Naive thymus-derived CD4-positive, alpha-beta T cell (primary cell): ENCODE measurements around the gene MEOX2. TPM values are rescaled to one million over a fixed set of nuclear protein-coding genes. Genes with fewer than 3 reads are reported as not detected.

Source experiments
- ATAC-seq: fragments of 150-1000 bp; cut with Tn5 transposase; 2 replicates; pipeline ENCODE4 v1.10.0; 2021; ENCODE audit warnings: mild to moderate bottlenecking, moderate library complexity
- CTCF ChIA-PET: fragments of 350-600 bp; sonication (Branson Sonifier 250); formaldehyde crosslinking; loops from one replicate; lab custom pipeline; 2021; ENCODE audit warnings: antibody characterized with exemption; lab: Charles Lee
- POLR2A ChIA-PET: fragments of 350-600 bp; sonication (Branson Sonifier 250); formaldehyde crosslinking; loops from one replicate; lab custom pipeline; 2021; ENCODE audit warnings: antibody characterized with exemption, inconsistent platforms; lab: Charles Lee
- DNase-seq, 9 donors: peaks; one replicate each; pipeline versions ENCODE4 v3.0.0 to v3.0.0-alpha.2; 2020 to 2022; ENCODE audit warnings: mixed read lengths in 1 of 9
- H3K27ac ChIP-seq: one replicate; pipeline ENCODE4 v1.7.0; 2013; ENCODE audit warnings: mild to moderate bottlenecking, low read depth, low read length, moderate library complexity
- H3K27me3 ChIP-seq, 2 donors: one replicate each; pipeline ENCODE4 v1.7.0; 2013; ENCODE audit warnings: low read length in 2 of 2, mild to moderate bottlenecking in 2 of 2, moderate library complexity in 2 of 2; ENCODE audit not compliant: control insufficient read depth in 2 of 2, insufficient read depth in 2 of 2
- H3K36me3 ChIP-seq, 3 experiments: 1 replicate in 2 of 3; 2 replicates in 1 of 3; pipeline ENCODE4 v1.7.0; 2013; ENCODE audit warnings: low read length in 3 of 3, mild to moderate bottlenecking in 3 of 3, moderate library complexity in 1 of 3; ENCODE audit not compliant: insufficient read depth in 3 of 3, control insufficient read depth in 2 of 3
- H3K4me1 ChIP-seq, 2 donors: one replicate each; pipeline ENCODE4 v1.7.0; 2013; ENCODE audit warnings: low read length in 2 of 2, mild to moderate bottlenecking in 2 of 2, moderate library complexity in 1 of 2; ENCODE audit not compliant: control insufficient read depth in 2 of 2, insufficient read depth in 2 of 2
- H3K4me3 ChIP-seq: 2 replicates; pipeline ENCODE4 v1.7.0; 2013; ENCODE audit warnings: mild to moderate bottlenecking, low read length
- H3K9me3 ChIP-seq, 3 experiments: 1 replicate in 2 of 3; 2 replicates in 1 of 3; pipeline ENCODE4 v1.7.0; 2013; ENCODE audit warnings: low read length in 3 of 3; ENCODE audit not compliant: control insufficient read depth in 2 of 3
- H3K27ac Mint-ChIP-seq, 9 donors: one replicate each; pipeline ENCODE4 v1.8.0; 2020 to 2022; ENCODE audit warnings: mixed read lengths in 9 of 9, mild to moderate bottlenecking in 8 of 9, moderate library complexity in 5 of 9, inconsistent platforms in 2 of 9
- H3K27me3 Mint-ChIP-seq, 5 donors: one replicate each; pipeline ENCODE4 v1.8.0; 2021 to 2022; ENCODE audit warnings: mixed read lengths in 5 of 5, mild to moderate bottlenecking in 1 of 5
- H3K36me3 Mint-ChIP-seq, 5 donors: one replicate each; pipeline ENCODE4 v1.8.0; 2020 to 2022; ENCODE audit warnings: mixed read lengths in 5 of 5, mild to moderate bottlenecking in 3 of 5, inconsistent platforms in 1 of 5
- H3K4me1 Mint-ChIP-seq, 7 donors: one replicate each; pipeline ENCODE4 v1.8.0; 2020 to 2022; ENCODE audit warnings: mixed read lengths in 7 of 7, mild to moderate bottlenecking in 3 of 7, inconsistent platforms in 1 of 7
- H3K4me3 Mint-ChIP-seq, 10 donors: one replicate each; pipeline ENCODE4 v1.8.0; 2020 to 2022; ENCODE audit warnings: mild to moderate bottlenecking in 10 of 10, mixed read lengths in 10 of 10, moderate library complexity in 6 of 10, inconsistent platforms in 2 of 10
- H3K9me3 Mint-ChIP-seq, 11 donors: one replicate each; pipeline ENCODE4 v1.8.0; 2020 to 2022; ENCODE audit warnings: mixed read lengths in 11 of 11, mild to moderate bottlenecking in 4 of 11, inconsistent platforms in 1 of 11, moderate library complexity in 1 of 11
- intact Hi-C, 2 donors: fragments of 100-400 bp; cut with micrococcal nuclease; formaldehyde crosslinking; loops; one replicate each; pipeline ENCODE4 v1.15.1; 2023
- polyA plus RNA-seq, 2 donors: library from polyadenylated mRNA; unstranded; fragments of 300-500 nt; fragmentation: Illumina TruSeq; gene quantifications; one replicate each; pipeline ENCODE4 v1.2.3, GENCODE V29; 2021
- total RNA-seq, 6 experiments: library from RNA in 5 of 6; stranded (reverse) in 5 of 6; gene quantifications; 1 replicate in 5 of 6; 2 replicates in 1 of 6; pipeline ENCODE4 v1.2.3 and lab custom pipeline; 2021 to 2026

Gene MEOX2
- total and polyA plus RNA-seq, 7 experiments from 2014 or later: not detected

DNA sequence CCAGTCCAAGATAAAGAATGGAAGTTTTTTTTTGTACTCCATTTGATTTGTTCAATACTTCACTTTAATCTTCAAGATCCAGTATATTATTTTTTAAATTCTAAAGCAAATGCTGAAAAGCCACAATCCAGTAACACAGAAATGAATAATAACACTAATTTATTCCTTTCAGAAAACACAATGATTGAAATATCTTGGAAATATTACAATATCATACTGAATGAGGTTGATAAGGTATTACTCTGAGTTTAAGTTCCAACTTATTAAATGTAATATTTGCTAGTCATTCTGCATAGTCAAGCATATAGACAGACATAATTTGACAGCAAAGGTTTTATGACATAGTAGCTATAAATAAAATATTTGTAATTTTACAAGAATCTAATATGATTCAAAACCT, 4.4 kb downstream of the MEOX2 start:
- no peak overlapping the region for H3K27ac ChIP-seq
- no peaks in the 10 kb centered on the region for H3K36me3 ChIP-seq
- Mint-ChIP-seq H3K27ac (no peak overlapping the region), H3K27me3 (peaks cover 23 to 30% (median 28%) of the 10 kb centered on the region in 5 donors), H3K4me3 (no peak overlapping the region), H3K4me1 (no peaks in the 10 kb centered on the region), H3K9me3 (peaks cover 0 to 8% (median 0%) of the 10 kb centered on the region in 11 donors), H3K36me3 (peaks cover 0 to 7% (median 0%) of the 10 kb centered on the region in 5 donors)
- POLR2A ChIA-PET: no interaction called here
- no peak for DNase-seq
- H3K27me3 ChIP-seq: no peaks in the 10 kb centered on the region
- no peak overlapping the region for H3K4me3 ChIP-seq
- ATAC-seq: no peak
- CTCF ChIA-PET: no interaction called here
- intact Hi-C loops: no loop called here
- no peaks in the 10 kb centered on the region for H3K9me3 ChIP-seq
- no peaks in the 10 kb centered on the region for H3K4me1 ChIP-seq

DNA sequence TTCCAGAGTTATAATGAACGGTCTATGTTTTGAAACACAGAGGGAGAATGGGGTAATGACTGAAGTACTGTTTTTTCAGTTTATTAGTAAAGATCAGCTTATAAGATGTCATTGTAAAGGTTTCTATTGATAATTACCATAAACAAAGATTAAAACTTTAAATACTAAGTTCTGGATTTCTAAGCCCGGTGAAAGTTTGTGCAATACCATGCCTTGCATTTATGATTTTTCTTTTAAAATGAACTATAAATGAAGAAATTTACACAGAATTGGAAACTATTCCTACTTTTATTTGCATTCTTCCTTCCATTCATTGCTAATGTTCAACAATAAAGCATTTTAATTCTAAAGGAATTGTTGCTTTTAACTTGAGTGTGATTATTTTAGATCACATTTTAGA, 4.9 kb downstream of the MEOX2 start:
- H3K9me3 ChIP-seq: no peaks in the 10 kb centered on the region
- intact Hi-C loops: no loop called here
- Mint-ChIP-seq H3K27me3 (peaks cover 18 to 26% (median 23%) of the 10 kb centered on the region in 5 donors), H3K36me3 (peaks cover 0 to 7% (median 0%) of the 10 kb centered on the region in 5 donors), H3K9me3 (peaks cover 0 to 7% (median 0%) of the 10 kb centered on the region in 11 donors), H3K27ac (no peak overlapping the region), H3K4me1 (no peaks in the 10 kb centered on the region), H3K4me3 (no peak overlapping the region)
- H3K4me1 ChIP-seq: no peaks in the 10 kb centered on the region
- CTCF ChIA-PET: no interaction called here
- no peaks in the 10 kb centered on the region for H3K27me3 ChIP-seq
- H3K27ac ChIP-seq: no peak overlapping the region
- ATAC-seq: no peak
- H3K36me3 ChIP-seq: no peaks in the 10 kb centered on the region
- POLR2A ChIA-PET: no interaction called here
- no peak overlapping the region for H3K4me3 ChIP-seq
- DNase-seq: no peak

DNA sequence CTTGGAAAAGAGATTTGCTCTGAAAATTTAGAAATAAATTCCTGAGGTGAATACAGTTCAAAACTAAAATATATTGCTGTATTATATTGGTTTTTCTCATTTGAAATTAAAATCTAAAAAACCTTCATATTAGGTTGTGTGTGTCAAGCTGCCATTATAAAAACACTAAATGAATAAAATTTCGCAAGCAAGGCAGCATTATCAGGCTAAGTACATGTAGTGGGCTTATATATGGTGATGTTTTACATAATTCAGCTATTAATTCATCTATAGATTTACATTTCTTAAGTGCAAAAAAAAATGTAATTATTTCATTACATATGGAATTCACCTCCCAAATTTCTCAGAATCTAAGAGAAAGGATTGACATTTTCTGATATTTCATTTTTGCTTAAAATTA, 5.3 kb downstream of the MEOX2 start:
- POLR2A ChIA-PET: no interaction called here
- ATAC-seq (no peak), DNase-seq (no peak)
- H3K4me1 ChIP-seq: no peaks in the 10 kb centered on the region
- no peak overlapping the region for H3K4me3 ChIP-seq
- Mint-ChIP-seq H3K4me3 (no peak overlapping the region), H3K36me3 (peaks cover 0 to 4% (median 0%) of the 10 kb centered on the region in 5 donors), H3K4me1 (no peaks in the 10 kb centered on the region), H3K9me3 (peaks cover 0 to 5% (median 0%) of the 10 kb centered on the region in 11 donors), H3K27ac (no peak overlapping the region), H3K27me3 (peaks cover 16 to 22% (median 19%) of the 10 kb centered on the region in 5 donors)
- no peaks in the 10 kb centered on the region for H3K27me3 ChIP-seq
- no peaks in the 10 kb centered on the region for H3K9me3 ChIP-seq
- intact Hi-C loops: no loop called here
- no peaks in the 10 kb centered on the region for H3K36me3 ChIP-seq
- CTCF ChIA-PET: no interaction called here
- no peak overlapping the region for H3K27ac ChIP-seq

DNA sequence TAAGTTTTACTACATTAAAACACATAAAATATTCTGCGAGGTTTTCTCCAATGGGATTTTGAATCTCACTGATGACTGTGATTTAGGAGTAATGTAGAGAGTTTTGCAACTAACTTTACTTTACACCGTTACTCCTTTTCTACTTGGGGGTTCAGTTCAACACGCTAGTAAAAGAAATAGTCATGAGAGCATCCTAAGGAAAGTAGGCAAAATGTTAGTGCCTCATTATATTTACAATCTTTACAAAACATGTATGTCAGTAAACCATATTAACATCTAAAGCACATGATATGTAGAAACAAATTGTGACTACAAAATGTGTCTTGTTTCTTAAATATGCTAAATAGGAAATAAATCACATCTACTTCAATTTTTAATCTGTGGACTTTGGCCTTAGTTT, 6.0 kb downstream of the MEOX2 start:
- ChIA-PET POLR2A (no interaction called here), CTCF (no interaction called here)
- no peaks in the 10 kb centered on the region for H3K9me3 ChIP-seq
- no peaks in the 10 kb centered on the region for H3K4me1 Mint-ChIP-seq
- no peaks in the 10 kb centered on the region for H3K36me3 ChIP-seq
- peaks cover 9 to 14% (median 11%) of the 10 kb centered on the region in 5 donors for H3K27me3 Mint-ChIP-seq
- DNase-seq: no peak
- H3K27ac Mint-ChIP-seq: no peak overlapping the region
- ATAC-seq: no peak
- no peak overlapping the region for H3K4me3 ChIP-seq
- no peaks in the 10 kb centered on the region for H3K27me3 ChIP-seq
- H3K9me3 Mint-ChIP-seq: peaks cover 0 to 4% (median 0%) of the 10 kb centered on the region in 11 donors
- intact Hi-C loops: no loop called here
- no peak overlapping the region for H3K4me3 Mint-ChIP-seq
- H3K4me1 ChIP-seq: no peaks in the 10 kb centered on the region
- H3K27ac ChIP-seq: no peak overlapping the region
- H3K36me3 Mint-ChIP-seq: no peaks in the 10 kb centered on the region

DNA sequence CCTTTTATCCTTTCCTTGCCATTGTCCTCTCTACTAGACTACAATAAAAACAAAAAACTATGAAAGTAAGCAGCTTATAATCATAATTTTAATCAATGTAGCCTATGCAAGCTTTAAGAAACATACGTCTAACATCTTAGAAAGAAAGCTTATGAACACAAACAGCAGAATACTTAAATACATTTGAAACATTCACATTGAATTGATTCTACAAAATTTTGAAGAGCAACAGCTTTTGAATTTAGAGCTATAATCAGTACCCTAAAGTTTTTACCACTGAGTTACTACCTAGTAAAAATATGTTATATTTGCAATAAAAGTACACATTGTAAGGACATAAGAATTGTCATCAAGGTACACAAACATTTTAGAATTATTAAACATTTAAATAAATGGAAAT, 7.2 kb downstream of the MEOX2 start:
- ATAC-seq (no peak), DNase-seq (no peak)
- Mint-ChIP-seq H3K27ac (no peak overlapping the region), H3K4me1 (no peaks in the 10 kb centered on the region), H3K4me3 (no peak overlapping the region), H3K36me3 (no peaks in the 10 kb centered on the region), H3K27me3 (peaks cover 2 to 3% (median 2%) of the 10 kb centered on the region in 5 donors), H3K9me3 (peaks cover 0 to 5% (median 0%) of the 10 kb centered on the region in 11 donors)
- no peaks in the 10 kb centered on the region for H3K9me3 ChIP-seq
- intact Hi-C loops: no loop called here
- POLR2A ChIA-PET: no interaction called here
- no peaks in the 10 kb centered on the region for H3K4me1 ChIP-seq
- H3K27me3 ChIP-seq: no peaks in the 10 kb centered on the region
- H3K4me3 ChIP-seq: no peak overlapping the region
- no peak overlapping the region for H3K27ac ChIP-seq
- no peaks in the 10 kb centered on the region for H3K36me3 ChIP-seq
- CTCF ChIA-PET: no interaction called here

- Histone ChIP-seq H3K4me3 (no peak overlapping the region), H3K4me1 (no peaks in the 10 kb centered on the region), H3K9me3 (no peaks in the 10 kb centered on the region), H3K27me3 (no peaks in the 10 kb centered on the region), H3K27ac (no peak overlapping the region), H3K36me3 (no peaks in the 10 kb centered on the region)
- Mint-ChIP-seq H3K27ac (no peak overlapping the region), H3K9me3 (peaks cover 0 to 10% (median 0%) of the 10 kb centered on the region in 11 donors), H3K4me1 (no peaks in the 10 kb centered on the region), H3K4me3 (no peak overlapping the region), H3K36me3 (no peaks in the 10 kb centered on the region), H3K27me3 (no peaks in the 10 kb centered on the region)
- ChIA-PET POLR2A (no interaction called here), CTCF (no interaction called here)
- DNase-seq (no peak), ATAC-seq (no peak)
- intact Hi-C loops: no loop called here
Observed at GRCh38 chr7:15678653-15679052, 7.8 kb downstream of the MEOX2 start.

GRCh38 chr7:15675379-15675778, 11.1 kb downstream of the MEOX2 start:
- ATAC-seq (no peak), DNase-seq (no peak)
- no peaks in the 10 kb centered on the region for H3K4me1 Mint-ChIP-seq
- CTCF ChIA-PET: no interaction called here
- no peaks in the 10 kb centered on the region for H3K27me3 Mint-ChIP-seq
- H3K4me1 ChIP-seq: no peaks in the 10 kb centered on the region
- no peak overlapping the region for H3K4me3 ChIP-seq
- no peaks in the 10 kb centered on the region for H3K36me3 Mint-ChIP-seq
- no peaks in the 10 kb centered on the region for H3K36me3 ChIP-seq
- H3K27me3 ChIP-seq: no peaks in the 10 kb centered on the region
- no peak overlapping the region for H3K27ac ChIP-seq
- no peaks in the 10 kb centered on the region for H3K9me3 ChIP-seq
- H3K9me3 Mint-ChIP-seq: peaks cover 0 to 10% (median 0%) of the 10 kb centered on the region in 11 donors
- no peak overlapping the region for H3K4me3 Mint-ChIP-seq
- intact Hi-C loops: no loop called here
- no peak overlapping the region for H3K27ac Mint-ChIP-seq
- POLR2A ChIA-PET: no interaction called here
